Stimulated activated CD4-positive, alpha-beta T cell treated with anti-CD3 and anti-CD28 coated beads, TNF-alpha, amount 100 ng/mL, for 48 hours (primary cell): ENCODE data around the gene HOXD8.

Experiments used
- DNase-seq, 3 donors: peaks; one replicate each; pipeline ENCODE4 v3.0.0-alpha.2; 2020; ENCODE audit warnings: low read depth in 3 of 3

Gene HOXD8

DNA sequence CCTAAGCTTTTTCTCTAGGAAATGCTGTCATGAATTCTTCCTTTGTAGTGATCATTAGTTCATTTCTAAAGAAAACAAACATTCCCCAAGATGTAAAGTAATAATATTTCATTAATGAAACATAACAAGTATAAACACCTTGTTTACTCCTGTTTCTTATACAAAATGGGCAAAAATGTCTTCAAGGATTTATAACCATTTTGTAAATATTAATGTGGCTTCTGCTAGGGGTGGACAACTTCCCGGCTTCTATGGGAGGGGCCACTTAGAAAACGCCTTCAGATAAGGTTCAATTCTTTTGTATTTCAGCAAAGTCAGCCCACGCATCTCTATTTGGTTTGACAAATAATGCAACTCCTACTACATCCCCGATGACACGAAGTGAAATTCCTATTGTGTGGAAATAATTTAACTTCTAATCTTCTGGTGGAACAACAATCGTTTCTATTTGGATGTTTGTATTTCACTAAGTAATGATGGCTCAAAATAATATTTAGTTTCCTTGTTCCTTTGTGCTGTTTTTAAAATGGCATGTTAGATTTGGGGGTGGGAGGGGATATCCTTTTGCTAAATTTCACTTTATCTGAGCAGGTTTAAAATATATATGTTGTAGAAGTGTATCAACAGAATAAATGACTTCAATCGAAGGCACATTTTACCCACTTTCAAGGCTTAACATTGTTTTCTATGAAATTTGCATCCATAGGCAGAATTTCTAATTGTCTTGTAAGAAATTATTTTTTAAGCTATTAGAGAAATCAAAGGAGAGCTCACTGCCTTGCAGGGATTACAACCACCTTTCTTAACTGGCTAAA lies 44.3 kb downstream of the HOXD8 start:
- DNase-seq = no peak

DNA sequence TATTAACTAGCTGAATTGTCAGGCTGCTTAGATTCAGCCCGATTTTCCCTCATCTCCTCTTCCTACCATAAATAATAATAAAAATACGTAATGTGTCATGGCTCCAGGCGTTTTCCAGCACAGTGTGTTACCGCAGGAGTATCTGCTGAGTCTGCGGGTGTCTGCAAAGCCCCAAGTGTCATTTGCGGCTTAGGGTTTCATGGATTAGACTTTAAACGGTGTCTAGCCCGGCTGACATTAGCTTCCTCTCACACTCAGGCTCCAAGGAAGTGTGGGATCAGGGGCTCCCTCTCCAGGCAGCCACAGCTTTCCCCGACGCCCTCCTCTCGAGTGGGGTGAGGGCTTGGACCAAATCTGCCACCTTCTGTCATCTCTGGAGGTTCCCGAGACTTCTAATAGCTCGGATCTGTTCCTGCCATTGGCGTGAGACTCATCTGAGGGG lies 44.9 kb downstream of the HOXD8 start:
- no peak for DNase-seq

DNA sequence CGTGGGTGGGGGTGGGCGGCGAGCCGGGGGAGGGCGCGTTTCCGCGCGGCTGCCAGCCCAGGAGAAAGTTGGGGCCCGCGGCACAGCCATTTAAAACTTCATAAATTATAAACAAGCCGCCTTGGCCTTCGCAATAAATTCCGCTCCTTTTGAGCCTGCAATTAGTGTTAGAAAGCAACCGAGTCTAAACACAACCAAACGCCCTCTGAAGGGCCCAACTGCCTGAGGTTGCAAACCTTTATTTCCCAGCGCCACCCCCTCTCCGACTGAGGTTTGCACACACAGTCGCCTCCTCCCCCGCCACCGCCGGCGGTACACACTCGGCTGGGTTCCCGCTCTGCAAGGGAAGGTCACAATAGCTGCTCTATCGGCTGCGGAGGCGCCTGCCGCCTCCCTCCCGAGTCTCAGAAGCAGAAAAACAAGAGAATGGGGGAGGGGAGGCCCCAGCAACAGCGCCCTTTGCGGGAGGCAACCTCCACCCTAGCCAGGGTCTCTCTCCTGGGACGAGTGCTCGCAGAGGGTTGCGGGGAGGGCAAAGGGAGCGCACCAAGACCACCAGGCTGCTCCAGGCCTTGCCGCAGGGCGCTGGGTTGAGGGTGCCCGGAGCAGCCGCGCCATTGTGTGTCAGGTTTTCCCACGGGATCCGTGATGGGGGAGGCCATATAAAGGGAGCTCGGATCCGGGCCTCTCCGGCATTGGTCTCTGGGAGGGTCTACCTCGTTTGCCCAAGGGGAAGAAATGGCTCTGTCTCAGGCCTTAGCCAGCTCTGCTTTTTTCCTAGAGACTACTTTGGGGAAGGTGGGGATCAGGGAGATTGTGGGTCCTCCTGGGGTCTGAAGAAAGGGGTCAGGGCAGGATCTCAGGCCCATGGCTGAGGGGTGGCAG lies 45.6 kb downstream of the HOXD8 start:
- no peak for DNase-seq

DNA sequence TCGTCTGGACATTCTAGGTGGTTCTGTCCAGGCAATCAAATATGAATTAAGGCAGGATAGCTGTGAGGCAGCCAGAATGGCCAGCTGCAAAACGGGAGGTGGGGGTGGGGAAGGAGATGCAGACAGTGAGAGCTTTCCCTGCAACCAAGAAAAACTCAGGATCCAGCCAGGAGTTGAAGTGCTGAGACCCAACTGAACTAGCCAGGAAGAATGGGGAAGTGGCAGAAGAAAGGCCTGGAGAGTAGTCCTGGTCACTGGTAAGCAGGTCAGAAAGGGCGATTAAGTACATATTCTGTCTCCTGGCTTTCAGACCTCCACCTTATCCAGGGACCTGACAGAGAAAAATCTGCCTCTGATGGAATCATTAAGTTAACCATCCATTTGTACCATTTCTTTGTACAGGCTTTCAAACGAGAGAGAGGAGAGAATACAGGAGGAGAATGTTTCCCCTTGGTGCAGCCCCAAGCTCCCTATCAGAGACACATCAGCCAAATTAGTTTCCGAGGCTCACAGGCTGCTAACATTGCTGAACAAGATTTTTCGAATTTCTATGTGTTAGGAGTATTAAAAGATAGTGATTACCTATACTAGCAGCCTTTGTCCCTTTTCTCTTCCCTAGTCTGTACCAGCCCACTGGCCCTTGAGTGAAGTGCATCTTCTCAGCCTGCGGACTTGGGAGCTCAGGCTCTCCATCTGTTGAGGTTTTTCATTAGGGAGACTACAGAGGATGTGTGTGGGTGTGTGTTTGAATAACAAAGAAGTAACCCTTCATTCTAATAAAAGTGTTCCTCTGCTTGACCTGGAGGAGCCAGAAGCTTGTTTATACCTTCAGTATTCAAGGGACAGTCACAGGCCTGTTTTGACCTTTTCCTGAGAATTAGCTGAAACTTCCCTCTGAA lies 46.5 kb downstream of the HOXD8 start:
- no peak for DNase-seq

DNA sequence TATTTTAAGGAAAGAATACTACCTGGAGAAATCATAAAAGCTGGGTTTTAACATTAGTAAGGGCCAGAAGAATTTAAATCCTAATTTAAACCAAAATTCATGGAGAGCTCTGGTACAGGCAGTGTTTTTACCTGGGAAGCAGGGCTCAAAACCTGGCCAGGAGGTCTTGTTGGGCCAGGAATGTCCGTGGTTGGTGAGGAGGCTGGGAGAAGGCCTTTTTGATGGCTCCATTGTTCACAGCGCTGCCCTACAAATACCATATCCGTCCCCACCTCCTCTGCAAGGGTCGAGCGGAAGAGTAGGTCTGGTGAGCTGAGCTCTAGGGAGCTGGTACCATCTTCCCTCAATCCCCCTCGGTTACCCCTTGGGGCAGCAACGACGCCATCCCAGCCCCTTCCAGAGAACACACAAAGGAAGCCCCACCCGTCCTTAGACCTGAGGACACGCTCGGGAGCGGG lies 48.1 kb downstream of the HOXD8 start:
- no peak for DNase-seq

DNA sequence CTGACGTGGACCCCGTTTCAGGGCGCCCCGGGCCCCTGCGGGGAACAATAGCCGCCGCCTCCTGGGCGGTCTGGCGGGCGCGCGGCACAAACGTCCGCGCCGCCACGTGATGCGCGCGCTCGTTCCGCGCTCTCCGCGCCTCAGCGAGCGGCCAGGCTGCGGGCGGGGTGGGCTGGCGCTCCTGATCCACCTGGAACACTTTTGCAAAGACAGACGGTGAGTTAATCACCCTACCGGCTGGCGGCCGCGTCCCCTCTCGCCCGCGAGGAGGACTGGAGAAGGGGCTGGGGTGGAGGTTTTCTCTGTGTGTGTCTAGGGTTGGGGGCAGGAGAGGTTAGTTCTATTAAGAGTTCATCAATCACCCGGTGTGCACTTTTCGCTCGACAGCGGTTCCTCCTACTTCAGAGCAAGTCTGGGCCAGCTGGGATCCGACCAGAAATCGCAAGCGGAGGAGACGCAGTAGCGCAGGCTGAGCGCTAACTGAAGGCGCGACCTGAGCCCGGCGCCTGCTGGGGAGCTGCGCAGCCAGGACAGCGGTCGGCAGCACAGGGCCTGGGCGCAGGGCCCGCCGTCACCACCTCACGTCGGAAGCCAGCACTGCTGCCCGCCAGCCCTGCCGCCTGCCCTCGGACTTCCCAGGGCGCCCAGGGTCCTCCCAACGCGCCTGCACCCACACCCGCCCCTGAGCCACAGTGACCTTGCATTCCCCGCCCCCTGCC lies 48.7 kb downstream of the HOXD8 start:
- DNase-seq = no peak

- no peak for DNase-seq
Observed at GRCh38 chr2:176178757-176179295, 49.3 kb downstream of the HOXD8 start.

GRCh38 chr2:176181551-176181950 lies 52.0 kb downstream of the HOXD8 start:
- DNase-seq = no peak
